Measurements from ENCODE around the gene ACHE.

The ACHE gene

GRCh38 chr7:100893318-100893895, 2.3 kb downstream of the ACHE start:
- H3K36me3 Mint-ChIP-seq (ENCODE audit: low read depth), result peaks cover 4% of the 10 kb centered on the region
- H3K27ac Mint-ChIP-seq, result no peak overlapping the region
- intact Hi-C loops (cut with micrococcal nuclease), result loop anchor here (5.0 kb wide), 1 partner anchor 194 kb away; the partner anchor contains the start of gene TRIM56
- H3K27me3 Mint-ChIP-seq, result peaks cover 73% of the 10 kb centered on the region
- no peaks in the 10 kb centered on the region for H3K9me3 Mint-ChIP-seq
- peaks cover 44% of the 10 kb centered on the region for H3K4me1 Mint-ChIP-seq (ENCODE audit: low read depth)
- no peak overlapping the region for H3K4me3 Mint-ChIP-seq

- Mint-ChIP-seq H3K4me3 (no peak overlapping the region), H3K27me3 (peaks cover 66% of the 10 kb centered on the region), H3K27ac (no peak overlapping the region), H3K9me3 (no peaks in the 10 kb centered on the region), H3K36me3 (ENCODE audit: low read depth) (peaks cover 12% of the 10 kb centered on the region), H3K4me1 (ENCODE audit: low read depth) (peaks cover 52% of the 10 kb centered on the region)
- intact Hi-C loops (cut with micrococcal nuclease), result loop anchor here (5.0 kb wide), 1 partner anchor 195 kb away; the partner anchor contains the start of gene TRIM56
Observed at GRCh38 chr7:100892364-100893317, 3.0 kb downstream of the ACHE start.

- H3K9me3 Mint-ChIP-seq, result no peaks in the 10 kb centered on the region
- no peak overlapping the region for H3K4me3 Mint-ChIP-seq
- H3K36me3 Mint-ChIP-seq (ENCODE audit: low read depth), result peaks cover 21% of the 10 kb centered on the region
- intact Hi-C loops (cut with micrococcal nuclease), result loop anchor here (5.0 kb wide), 1 partner anchor 196 kb away; the partner anchor contains the start of gene TRIM56
- no peak overlapping the region for H3K27ac Mint-ChIP-seq
- peaks cover 60% of the 10 kb centered on the region for H3K27me3 Mint-ChIP-seq
- H3K4me1 Mint-ChIP-seq (ENCODE audit: low read depth), result peaks cover 56% of the 10 kb centered on the region
Observed at GRCh38 chr7:100891568-100892247, 4.0 kb downstream of the ACHE start.

- Mint-ChIP-seq H3K36me3 (ENCODE audit: low read depth) (peaks cover 29% of the 10 kb centered on the region), H3K27ac (peak overlapping the region; percentile 78), H3K9me3 (no peaks in the 10 kb centered on the region), H3K27me3 (peaks cover 54% of the 10 kb centered on the region), H3K4me3 (peak overlapping the region; percentile 79), H3K4me1 (ENCODE audit: low read depth) (peaks cover 58% of the 10 kb centered on the region)
- intact Hi-C loops (cut with micrococcal nuclease), result loop anchor here (5.0 kb wide), 1 partner anchor 196 kb away; the partner anchor contains the start of gene TRIM56
Observed at GRCh38 chr7:100890653-100891567, 4.8 kb downstream of the ACHE start.

- H3K27ac Mint-ChIP-seq, result peak within 1 kb of the TSS; percentile 78
- H3K9me3 Mint-ChIP-seq, result no peaks in the 10 kb centered on the region
- intact Hi-C loops (cut with micrococcal nuclease), result no loop called here
- H3K36me3 Mint-ChIP-seq (ENCODE audit: low read depth), result peaks cover 46% of the 10 kb centered on the region
- peak within 1 kb of the TSS; percentile 79 for H3K4me3 Mint-ChIP-seq
- peaks cover 41% of the 10 kb centered on the region for H3K27me3 Mint-ChIP-seq
- peaks cover 68% of the 10 kb centered on the region for H3K4me1 Mint-ChIP-seq (ENCODE audit: low read depth)
Observed at GRCh38 chr7:100888988-100889750, 6.5 kb downstream of the ACHE start, which contains the start of gene UFSP1. Gene UFSP1 (minus strand): TSS chr7:100889715. CDS start chr7:100889271, 444 bp downstream.

- Mint-ChIP-seq H3K4me3 (peak overlapping the region; percentile 74), H3K36me3 (ENCODE audit: low read depth) (peaks cover 54% of the 10 kb centered on the region), H3K4me1 (ENCODE audit: low read depth) (peaks cover 72% of the 10 kb centered on the region), H3K27ac (peak overlapping the region; percentile 78), H3K27me3 (peaks cover 34% of the 10 kb centered on the region), H3K9me3 (no peaks in the 10 kb centered on the region)
- intact Hi-C loops (cut with micrococcal nuclease), result no loop called here
Observed at GRCh38 chr7:100888291-100888987, 7.2 kb downstream of the ACHE start.

- peaks cover 72% of the 10 kb centered on the region for H3K4me1 Mint-ChIP-seq (ENCODE audit: low read depth)
- H3K27me3 Mint-ChIP-seq, result peaks cover 26% of the 10 kb centered on the region
- peaks cover 61% of the 10 kb centered on the region for H3K36me3 Mint-ChIP-seq (ENCODE audit: low read depth)
- intact Hi-C loops (cut with micrococcal nuclease), result loop anchor here (1.0 kb wide), 1 partner anchor 12 kb away; the partner anchor contains the start of gene SRRT
- H3K27ac Mint-ChIP-seq, result peak overlapping the region; percentile 78
- no peaks in the 10 kb centered on the region for H3K9me3 Mint-ChIP-seq
- peak overlapping the region; percentile 25 for H3K4me3 Mint-ChIP-seq
Observed at GRCh38 chr7:100887516-100888290, 8.0 kb downstream of the ACHE start.

- intact Hi-C loops (cut with micrococcal nuclease), result loop anchor here (1.0 kb wide), 1 partner anchor 12 kb away; the partner anchor contains the start of gene SRRT
- Mint-ChIP-seq H3K4me3 (peak overlapping the region; percentile 25), H3K9me3 (no peaks in the 10 kb centered on the region), H3K4me1 (ENCODE audit: low read depth) (peaks cover 72% of the 10 kb centered on the region), H3K27me3 (peaks cover 20% of the 10 kb centered on the region), H3K27ac (peak overlapping the region; percentile 78), H3K36me3 (ENCODE audit: low read depth) (peaks cover 68% of the 10 kb centered on the region)
Observed at GRCh38 chr7:100886936-100887515, 8.7 kb downstream of the ACHE start.

GRCh38 chr7:100886142-100886935, 9.3 kb downstream of the ACHE start:
- Mint-ChIP-seq H3K36me3 (ENCODE audit: low read depth) (peaks cover 75% of the 10 kb centered on the region), H3K4me1 (ENCODE audit: low read depth) (peaks cover 69% of the 10 kb centered on the region), H3K27ac (peak overlapping the region; percentile 78), H3K4me3 (no peak overlapping the region), H3K27me3 (peaks cover 13% of the 10 kb centered on the region), H3K9me3 (no peaks in the 10 kb centered on the region)
- intact Hi-C loops (cut with micrococcal nuclease), result no loop called here

- Mint-ChIP-seq H3K4me3 (no peak overlapping the region), H3K9me3 (no peaks in the 10 kb centered on the region), H3K27ac (no peak overlapping the region), H3K36me3 (ENCODE audit: low read depth) (peaks cover 82% of the 10 kb centered on the region), H3K4me1 (ENCODE audit: low read depth) (peaks cover 61% of the 10 kb centered on the region), H3K27me3 (peaks cover 5% of the 10 kb centered on the region)
- intact Hi-C loops (cut with micrococcal nuclease), result no loop called here
Observed at GRCh38 chr7:100885440-100886141, 10.1 kb downstream of the ACHE start.
